Small intestine (tissue), 7 donors: ENCODE measurements around the gene ETV6. TPM values are rescaled to one million over a fixed set of nuclear protein-coding genes. Genes with fewer than 3 reads are reported as not detected.

ENCODE experiments used
- DNase-seq, 2 donors: peaks; one replicate each; pipeline versions ENCODE4 v3.0.0 to v3.0.0-alpha.2; 2013
- FAIRE-seq: peaks from 2 replicates; lab custom pipeline; 2012; peaks lifted over from hg19 to GRCh38; lab: Jason Lieb, UNC
- H3K27ac ChIP-seq, 3 donors: one replicate each; pipeline ENCODE4 v1.5.1; 2013; ENCODE audit warnings: low read length in 2 of 3, mild to moderate bottlenecking in 2 of 3, control low read depth in 1 of 3, inconsistent platforms in 1 of 3, low read depth in 1 of 3, moderate library complexity in 1 of 3
- H3K27me3 ChIP-seq, 3 donors: one replicate each; pipeline ENCODE4 v1.6.1; 2013; ENCODE audit warnings: low read length in 3 of 3, inconsistent platforms in 1 of 3; ENCODE audit not compliant: control insufficient read depth in 3 of 3, insufficient read depth in 3 of 3
- H3K36me3 ChIP-seq, 3 donors: one replicate each; pipeline ENCODE4 v1.6.1; 2013; ENCODE audit warnings: low read length in 3 of 3, inconsistent platforms in 1 of 3, low read depth in 1 of 3, mild to moderate bottlenecking in 1 of 3, moderate library complexity in 1 of 3; ENCODE audit not compliant: control insufficient read depth in 3 of 3, insufficient read depth in 2 of 3
- H3K4me1 ChIP-seq, 3 donors: one replicate each; pipeline ENCODE4 v1.6.1; 2013; ENCODE audit warnings: low read length in 2 of 3, inconsistent platforms in 1 of 3, low read depth in 1 of 3, mild to moderate bottlenecking in 1 of 3, moderate library complexity in 1 of 3; ENCODE audit not compliant: control insufficient read depth in 3 of 3, insufficient read depth in 2 of 3
- H3K4me3 ChIP-seq, 3 donors: one replicate each; pipeline ENCODE4 v1.5.1; 2013; ENCODE audit warnings: low read length in 3 of 3, control low read depth in 1 of 3, inconsistent platforms in 1 of 3, low read depth in 1 of 3, mild to moderate bottlenecking in 1 of 3, moderate library complexity in 1 of 3
- H3K9me3 ChIP-seq, 2 donors: one replicate each; pipeline ENCODE4 v1.6.1; 2013; ENCODE audit warnings: low read depth in 1 of 2, low read length in 1 of 2; ENCODE audit not compliant: control insufficient read depth in 2 of 2, insufficient read depth in 1 of 2
- WGBS, 3 donors: extraction: QIAGEN DNeasy Blood & Tissue Kit; methylation state at CpG; one replicate each; pipeline ENCODE4 v1.1.7; 2013; 5-methylcytosine and 5-hydroxymethylcytosine counted together
- polyA plus RNA-seq, 4 donors: library from polyadenylated mRNA; stranded (reverse) in 3 of 4; unstranded in 1 of 4; fragments of 200-250 nt in 3 of 4; fragments of 120-200 nt in 1 of 4; gene quantifications; one replicate each; pipeline versions ENCODE4 v1.2.1 to v1.2.3, GENCODE V29; 2013
- donor health status: healthy with polysubstance abuse.
- donor health status: control.
- donor health status: control.
- donor health status: Bipolar disorder and iron deficiency.
- donor health status: healthy.

ETV6 gene
- polyA plus RNA-seq, 4 donors, result 5.1 to 13.6 (median 8.4) TPM

DNA sequence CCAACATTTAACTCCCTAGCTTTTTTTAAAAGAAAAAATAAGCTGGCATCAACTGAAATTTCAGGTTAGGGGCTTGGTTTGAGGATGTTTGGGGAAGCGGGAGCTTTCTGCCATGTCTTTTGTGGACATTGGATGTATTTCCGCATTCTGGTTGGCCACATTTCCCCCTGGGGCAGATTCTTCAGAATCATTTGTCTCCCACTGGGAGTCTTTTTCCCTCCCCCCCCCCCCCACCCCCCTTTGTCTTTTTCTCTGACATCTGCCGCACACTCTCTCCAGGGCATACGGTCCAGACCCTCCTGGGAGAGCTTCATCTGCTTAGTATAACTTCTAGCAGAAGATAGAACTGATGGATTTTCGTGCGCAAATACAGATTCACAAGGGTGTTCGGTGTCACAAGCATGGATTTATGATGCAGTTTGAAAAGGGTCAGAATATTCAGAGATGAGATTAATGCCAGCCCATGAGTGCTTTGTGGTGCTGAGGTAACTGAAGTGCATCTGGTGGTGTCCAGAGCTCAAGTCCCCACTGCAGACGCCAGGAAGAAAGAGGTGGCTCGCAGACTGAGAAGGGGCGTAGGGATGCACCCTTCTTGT, 40.2 kb downstream of the ETV6 start:
- no peaks in the 10 kb centered on the region for H3K9me3 ChIP-seq
- H3K27ac ChIP-seq, result no peak overlapping the region
- no peak overlapping the region for H3K4me3 ChIP-seq
- DNase-seq, result no peak
- no peaks in the 10 kb centered on the region for H3K27me3 ChIP-seq
- FAIRE-seq, result no peak
- peaks cover 0 to 4% (median 0%) of the 10 kb centered on the region in 3 donors for H3K4me1 ChIP-seq
- peaks cover 0 to 6% (median 0%) of the 10 kb centered on the region in 3 donors for H3K36me3 ChIP-seq
- 94 to 97% (median 95%) methylated on average over 10 of the region's 10 CpGs for WGBS, 3 donors

GRCh38 chr12:11693067-11693466, 43.6 kb downstream of the ETV6 start:
- H3K27me3 ChIP-seq, result no peaks in the 10 kb centered on the region
- no peak for DNase-seq
- H3K4me3 ChIP-seq, result no peak overlapping the region
- FAIRE-seq, result no peak
- no peaks in the 10 kb centered on the region for H3K9me3 ChIP-seq
- H3K36me3 ChIP-seq, result peaks cover 0 to 11% (median 0%) of the 10 kb centered on the region in 3 donors
- H3K4me1 ChIP-seq, result no peaks in the 10 kb centered on the region
- 93 to 97% (median 95%) methylated on average over 6 of the region's 6 CpGs for WGBS, 3 donors
- H3K27ac ChIP-seq, result no peak overlapping the region

GRCh38 chr12:11693601-11694000, 44.1 kb downstream of the ETV6 start:
- H3K27me3 ChIP-seq, result no peaks in the 10 kb centered on the region
- DNase-seq (no peak), FAIRE-seq (no peak)
- no peak overlapping the region for H3K27ac ChIP-seq
- H3K4me3 ChIP-seq, result no peak overlapping the region
- no peaks in the 10 kb centered on the region for H3K9me3 ChIP-seq
- no peaks in the 10 kb centered on the region for H3K4me1 ChIP-seq
- peaks cover 0 to 11% (median 0%) of the 10 kb centered on the region in 3 donors for H3K36me3 ChIP-seq

DNA sequence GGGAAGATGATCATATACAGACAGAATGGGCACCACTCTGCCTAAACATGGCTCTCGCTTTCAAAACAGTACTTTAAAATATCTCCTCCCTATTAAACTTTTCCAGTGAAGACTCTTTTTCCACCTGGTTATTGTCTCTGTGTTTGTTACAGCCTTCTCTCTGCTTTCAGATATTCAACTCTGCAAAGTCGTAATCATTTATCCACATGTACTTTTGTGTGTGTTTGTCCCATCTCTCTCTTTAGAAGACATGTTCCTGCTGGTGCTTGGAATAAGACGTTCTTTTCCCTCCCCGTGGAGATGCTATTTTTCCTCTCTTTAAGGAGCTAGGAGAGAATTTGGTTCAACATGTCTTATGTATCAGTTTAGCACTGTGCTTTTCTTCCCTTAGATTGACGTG, 45.1 kb downstream of the ETV6 start:
- Histone ChIP-seq H3K4me3 (no peak overlapping the region), H3K4me1 (no peaks in the 10 kb centered on the region), H3K9me3 (no peaks in the 10 kb centered on the region), H3K36me3 (peaks cover 0 to 11% (median 0%) of the 10 kb centered on the region in 3 donors), H3K27me3 (no peaks in the 10 kb centered on the region), H3K27ac (no peak overlapping the region)
- whole genome bisulfite sequencing, 3 donors, result 71 to 75% (median 73%) methylated on average over 5 of the region's 5 CpGs
- no peak for FAIRE-seq
- no peak for DNase-seq

DNA sequence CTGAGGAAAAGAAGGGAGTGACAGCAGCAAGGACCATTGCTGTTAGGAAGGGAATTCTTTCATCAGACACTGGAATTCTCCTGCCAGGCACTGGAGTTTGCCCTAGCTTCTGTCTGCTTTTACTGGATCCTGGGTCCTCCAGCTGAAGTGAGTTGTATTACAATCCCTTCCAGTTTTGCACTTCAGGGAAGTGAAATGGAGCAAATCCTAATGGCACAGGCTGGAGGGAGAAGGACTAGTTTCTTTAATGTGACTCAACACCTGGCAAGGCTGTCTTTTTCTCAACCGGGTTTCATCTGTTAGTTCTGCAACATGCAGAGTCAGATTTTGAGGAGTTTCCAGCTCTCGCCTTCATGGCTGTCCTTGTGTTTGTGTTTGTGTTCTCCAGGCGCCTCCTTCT, 45.8 kb downstream of the ETV6 start:
- no peak overlapping the region for H3K27ac ChIP-seq
- no peaks in the 10 kb centered on the region for H3K4me1 ChIP-seq
- H3K27me3 ChIP-seq, result no peaks in the 10 kb centered on the region
- DNase-seq, result no peak
- H3K4me3 ChIP-seq, result no peak overlapping the region
- no peaks in the 10 kb centered on the region for H3K9me3 ChIP-seq
- peaks cover 0 to 11% (median 0%) of the 10 kb centered on the region in 3 donors for H3K36me3 ChIP-seq
- no peak for FAIRE-seq
- 73 to 81% (median 73%) methylated on average over 3 of the region's 3 CpGs for WGBS, 3 donors

- DNase-seq (no peak), FAIRE-seq (no peak)
- H3K27ac ChIP-seq, result no peak overlapping the region
- no peaks in the 10 kb centered on the region for H3K4me1 ChIP-seq
- no peak overlapping the region for H3K4me3 ChIP-seq
- H3K36me3 ChIP-seq, result peaks cover 0 to 11% (median 0%) of the 10 kb centered on the region in 3 donors
- no peaks in the 10 kb centered on the region for H3K27me3 ChIP-seq
- no peaks in the 10 kb centered on the region for H3K9me3 ChIP-seq
- 87 to 95% (median 93%) methylated on average over 3 of the region's 3 CpGs for WGBS, 3 donors
Measured at GRCh38 chr12:11696084-11696483, 46.6 kb downstream of the ETV6 start.

DNA sequence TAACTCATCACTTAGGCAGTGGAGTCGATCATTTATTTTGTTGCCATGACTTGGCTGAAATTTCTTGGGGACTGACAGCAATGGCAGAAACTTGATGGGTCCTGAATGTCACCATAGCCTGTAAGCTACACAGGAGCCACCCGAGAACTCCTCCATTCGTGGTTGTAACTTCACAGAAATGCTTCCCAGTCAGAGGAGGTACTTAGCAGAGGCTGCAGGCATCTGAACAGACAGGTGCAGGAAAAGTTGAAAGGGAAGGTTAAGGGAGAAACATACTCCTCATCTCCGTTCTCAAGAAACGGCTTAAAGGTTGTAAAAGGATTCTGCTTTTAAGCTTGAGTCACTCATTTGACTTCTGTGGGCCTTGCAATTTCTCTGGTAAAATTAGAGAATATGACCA, 47.7 kb downstream of the ETV6 start:
- FAIRE-seq (no peak), DNase-seq (no peak)
- H3K9me3 ChIP-seq, result no peaks in the 10 kb centered on the region
- H3K27ac ChIP-seq, result no peak overlapping the region
- no peaks in the 10 kb centered on the region for H3K27me3 ChIP-seq
- peaks cover 0 to 5% (median 0%) of the 10 kb centered on the region in 3 donors for H3K4me1 ChIP-seq
- 91 to 98% (median 97%) methylated on average over 5 of the region's 5 CpGs for WGBS, 3 donors
- no peak overlapping the region for H3K4me3 ChIP-seq
- peaks cover 0 to 11% (median 0%) of the 10 kb centered on the region in 3 donors for H3K36me3 ChIP-seq

DNA sequence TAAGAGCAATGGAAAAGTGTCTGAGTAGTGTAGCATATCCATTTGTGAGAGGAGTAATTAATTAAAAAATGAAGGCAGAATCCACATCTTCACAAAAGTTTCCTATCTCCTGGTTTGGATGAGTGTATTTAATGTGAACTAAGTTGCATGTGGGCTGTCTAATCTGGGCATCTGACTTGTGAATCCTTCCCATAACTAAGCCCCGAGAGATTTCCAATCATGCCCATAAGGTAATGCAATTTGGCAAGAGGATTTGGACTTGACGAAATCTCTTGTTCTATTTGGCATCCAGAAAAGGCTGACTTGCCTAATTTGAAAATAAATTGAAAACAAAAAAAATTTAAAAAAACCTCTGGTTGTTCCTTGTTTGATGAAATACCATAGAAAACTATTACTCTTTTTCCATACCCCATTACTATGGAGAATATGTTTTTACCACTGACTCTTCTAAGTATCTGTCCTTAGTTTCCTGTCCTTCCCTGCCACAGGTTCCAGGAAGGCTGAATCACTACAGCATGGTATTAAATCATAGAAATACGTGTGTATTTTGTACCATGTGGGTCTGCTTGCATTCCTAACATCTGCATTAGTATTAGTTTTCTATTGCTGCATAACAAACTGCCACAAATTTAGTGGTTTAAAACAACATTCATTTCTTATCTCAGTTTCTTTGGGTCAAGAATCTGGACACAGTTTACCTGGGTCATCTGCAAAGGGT, 48.4 kb downstream of the ETV6 start:
- H3K9me3 ChIP-seq, result no peaks in the 10 kb centered on the region
- WGBS, 3 donors, result 89 to 94% (median 91%) methylated on average over 3 of the region's 3 CpGs
- H3K36me3 ChIP-seq, result peaks cover 0 to 8% (median 0%) of the 10 kb centered on the region in 3 donors
- FAIRE-seq (no peak), DNase-seq (no peak)
- H3K4me3 ChIP-seq, result no peak overlapping the region
- H3K4me1 ChIP-seq, result peaks cover 0 to 8% (median 0%) of the 10 kb centered on the region in 3 donors
- no peaks in the 10 kb centered on the region for H3K27me3 ChIP-seq
- H3K27ac ChIP-seq, result no peak overlapping the region
